T-helper 22 cell (primary cell): ENCODE measurements around the gene MYOZ3.

Experiments
- DNase-seq: peaks from one replicate; pipeline ENCODE4 v3.0.0-alpha.2; 2020; ENCODE audit warnings: low read depth

Gene MYOZ3

DNA sequence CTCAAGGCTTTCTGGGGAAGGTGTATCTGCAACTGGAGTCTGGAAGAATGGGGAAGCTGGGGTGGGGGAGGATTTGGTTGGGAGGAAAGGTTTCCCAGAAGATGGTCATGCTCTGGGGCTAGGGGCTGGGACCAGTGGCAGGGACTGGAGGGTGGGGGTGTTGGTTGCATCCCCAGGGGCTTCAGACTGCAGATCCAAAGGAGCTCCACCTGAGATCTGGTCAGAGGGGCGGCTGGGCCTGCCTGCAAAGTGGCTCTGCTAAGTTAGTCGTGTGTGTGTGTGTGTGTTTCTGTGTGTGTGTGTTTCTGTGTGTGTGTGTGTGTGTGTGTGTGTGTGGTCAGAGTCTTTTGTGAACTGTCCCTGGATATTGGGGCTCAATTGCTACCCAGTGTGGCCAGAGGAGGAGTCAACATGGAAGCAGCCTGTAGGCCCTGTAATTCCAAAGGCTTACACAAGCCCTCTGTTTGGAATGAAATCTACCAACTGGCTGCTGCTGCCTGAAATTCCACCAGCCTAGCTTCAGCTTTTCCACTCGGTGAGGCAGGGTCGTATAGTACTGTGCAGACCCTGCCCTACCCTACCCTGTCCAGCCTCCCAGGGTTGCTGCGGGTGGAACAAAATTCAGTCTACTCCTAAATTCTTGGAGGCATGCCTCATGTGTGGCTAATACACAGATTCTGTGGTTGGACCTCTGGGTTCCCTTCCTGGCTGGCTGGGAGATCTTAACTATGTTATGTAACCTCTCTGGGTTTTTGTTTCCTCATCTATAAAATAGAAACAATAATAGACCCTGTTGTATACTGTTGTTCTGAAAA is 33.1 kb upstream of the MYOZ3 start:
- no peak for DNase-seq

DNA sequence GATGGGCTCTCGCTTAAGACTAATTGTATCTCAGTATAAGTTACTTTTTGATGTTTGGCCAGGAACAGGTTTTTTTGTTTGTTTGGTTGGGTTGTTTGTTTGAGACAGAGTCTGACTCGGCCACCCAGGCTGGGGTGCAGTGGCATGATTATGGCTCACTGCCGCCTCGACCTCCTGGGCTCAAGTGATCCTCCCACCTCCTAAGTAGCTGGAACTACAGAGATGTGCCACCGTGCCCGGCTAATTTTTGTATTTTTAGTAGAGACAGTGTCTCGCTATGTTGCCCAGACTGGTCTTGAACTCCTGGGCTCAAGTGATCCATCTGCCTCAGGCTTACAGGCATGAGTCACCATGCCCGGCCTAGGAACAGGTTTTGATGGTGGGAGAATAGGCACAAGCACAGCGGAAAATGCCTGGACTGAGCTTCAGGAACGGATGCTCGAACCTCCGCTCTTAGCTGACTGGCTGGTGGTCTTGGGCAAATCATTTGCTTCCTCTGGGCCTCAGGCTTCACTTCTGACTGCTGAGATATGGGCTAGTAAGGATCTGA is 32.0 kb upstream of the MYOZ3 start:
- no peak for DNase-seq

DNA sequence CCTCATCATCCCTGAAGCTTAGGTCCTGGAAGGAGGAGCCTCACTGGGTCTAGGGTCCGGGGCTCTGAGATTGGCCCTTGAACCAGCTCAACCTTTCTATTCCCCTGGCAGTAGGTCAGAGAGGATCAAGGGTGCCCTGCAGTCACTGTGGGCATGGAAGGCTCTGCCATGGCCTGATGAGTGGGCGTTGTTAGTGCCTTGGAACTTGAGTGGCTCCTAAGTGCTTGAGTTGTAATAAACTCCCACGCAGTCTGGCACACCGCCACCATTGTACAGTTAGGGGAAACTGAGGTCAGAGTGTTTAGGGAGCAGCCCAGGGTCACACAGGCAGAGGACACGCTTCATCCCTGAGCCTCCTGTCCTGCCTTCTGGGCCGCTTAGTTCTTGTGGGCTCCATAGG is 31.0 kb upstream of the MYOZ3 start:
- no peak for DNase-seq

DNA sequence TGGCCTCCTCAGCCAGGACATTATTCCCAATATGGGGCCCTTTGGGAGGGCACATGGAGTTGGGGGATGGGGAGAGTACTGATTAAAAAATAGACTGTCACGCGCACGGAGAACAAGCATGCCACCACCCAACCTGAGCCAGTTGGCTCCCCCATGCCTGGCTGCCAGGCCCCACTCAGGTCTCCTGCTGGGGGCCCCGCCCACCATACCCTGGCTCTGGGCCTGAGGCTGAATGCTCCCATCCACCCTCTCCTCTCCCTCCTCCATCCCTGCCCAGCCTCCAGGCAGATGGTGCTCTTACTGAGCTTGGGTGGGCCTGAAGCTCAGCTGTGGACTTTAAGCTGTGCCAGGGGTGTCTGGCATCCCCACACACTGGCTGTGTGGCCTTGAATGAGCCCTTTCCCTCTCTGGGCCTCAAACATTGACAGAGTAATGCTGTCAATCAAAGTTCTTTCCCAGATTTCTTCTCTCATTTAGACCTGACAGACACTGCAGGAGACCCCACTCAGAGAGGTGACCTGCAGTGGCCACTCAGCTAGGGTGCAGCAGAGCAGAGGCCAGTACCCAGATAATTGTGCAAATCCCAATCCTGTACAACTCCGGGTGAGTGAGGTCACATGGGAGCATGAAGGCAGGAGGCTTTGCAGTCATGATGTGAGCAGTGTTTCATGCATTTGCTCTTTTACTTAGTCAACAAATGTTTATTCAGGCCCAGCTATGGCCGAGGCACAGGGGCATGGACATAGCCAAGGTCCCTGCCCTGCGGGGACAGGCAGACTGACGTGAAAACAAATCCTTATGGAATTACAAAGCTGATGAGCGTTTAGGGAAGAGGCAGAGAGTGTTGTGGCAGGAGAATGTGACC is 30.4 kb upstream of the MYOZ3 start:
- DNase-seq = no peak

DNA sequence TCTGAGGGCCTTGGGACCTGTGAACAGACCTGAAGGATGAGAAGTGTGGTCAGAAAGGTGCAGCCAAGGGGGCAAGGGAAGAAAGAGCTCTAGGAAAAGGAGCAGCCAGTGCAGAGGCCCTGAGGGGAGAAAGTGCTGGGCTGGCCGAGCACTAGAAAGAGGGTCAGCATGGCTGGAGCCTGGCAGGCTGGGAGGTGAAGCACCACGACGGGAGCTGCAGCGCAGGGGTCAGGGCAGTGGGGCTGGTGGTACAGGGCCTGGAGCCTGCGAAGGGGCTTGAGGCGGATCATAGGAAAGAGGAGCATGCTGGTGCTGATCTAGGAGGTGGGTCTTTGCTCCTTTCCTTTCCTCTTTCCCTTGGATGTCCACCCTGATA is 29.7 kb upstream of the MYOZ3 start:
- DNase-seq = no peak

DNA sequence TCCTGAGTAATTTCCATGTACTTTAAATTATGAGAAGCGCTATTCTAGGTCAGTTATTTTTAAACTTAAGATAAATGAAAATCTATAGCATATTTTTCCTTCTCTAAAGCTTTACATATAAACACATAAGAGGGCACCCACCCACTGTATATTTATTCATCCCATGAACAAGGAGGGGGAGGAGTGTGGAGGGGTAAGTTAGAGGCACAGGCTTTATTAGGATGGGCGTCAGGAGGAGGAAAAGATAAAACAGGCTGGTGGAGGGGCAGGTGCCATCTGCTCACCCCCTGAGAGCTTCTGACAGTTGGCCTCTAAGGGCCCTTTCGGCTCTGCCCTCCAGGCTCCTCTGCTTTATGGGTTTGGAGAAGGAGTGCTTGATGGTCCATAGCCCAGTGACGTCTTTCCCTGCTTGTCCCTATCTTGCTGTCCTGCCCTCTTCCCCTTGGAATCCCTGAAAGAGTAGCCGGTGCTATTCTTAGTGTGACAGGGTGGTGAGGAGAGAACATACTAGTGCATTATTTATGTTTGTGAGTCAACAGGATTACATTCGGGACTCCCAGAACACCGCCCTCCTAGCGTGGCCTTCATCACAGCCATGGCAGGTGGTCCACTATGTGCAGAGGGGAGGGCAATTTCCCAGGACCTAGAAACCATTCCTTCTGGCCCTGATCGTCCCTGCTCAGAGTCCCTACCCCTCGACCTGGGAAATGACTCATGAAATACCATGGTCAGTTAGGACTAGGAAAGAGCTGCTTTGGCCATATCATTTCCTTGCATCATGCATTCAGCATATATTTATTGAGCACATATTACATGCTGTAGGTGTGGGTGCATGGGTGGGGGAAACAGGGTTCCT is 28.5 kb upstream of the MYOZ3 start:
- DNase-seq = no peak

DNA sequence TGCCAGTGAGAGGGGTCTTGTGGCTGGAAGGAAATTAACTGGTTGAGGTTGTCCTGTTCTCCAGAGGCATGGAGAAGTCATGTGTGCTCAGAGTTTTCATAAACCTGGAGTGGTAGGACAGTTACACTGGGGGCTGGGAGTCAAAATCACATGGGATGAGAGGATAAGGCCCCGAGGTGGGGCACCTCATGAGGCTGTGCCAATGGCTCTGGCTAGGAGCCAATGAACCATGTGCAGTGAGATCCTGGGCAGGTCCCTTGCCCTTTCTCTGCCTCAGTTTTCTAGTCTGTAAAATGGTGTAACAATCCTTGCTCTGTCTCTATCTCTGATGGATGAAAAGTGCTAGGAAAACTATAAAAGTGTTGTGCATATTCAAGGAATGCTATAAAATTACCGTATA is 27.6 kb upstream of the MYOZ3 start:
- DNase-seq = no peak

DNA sequence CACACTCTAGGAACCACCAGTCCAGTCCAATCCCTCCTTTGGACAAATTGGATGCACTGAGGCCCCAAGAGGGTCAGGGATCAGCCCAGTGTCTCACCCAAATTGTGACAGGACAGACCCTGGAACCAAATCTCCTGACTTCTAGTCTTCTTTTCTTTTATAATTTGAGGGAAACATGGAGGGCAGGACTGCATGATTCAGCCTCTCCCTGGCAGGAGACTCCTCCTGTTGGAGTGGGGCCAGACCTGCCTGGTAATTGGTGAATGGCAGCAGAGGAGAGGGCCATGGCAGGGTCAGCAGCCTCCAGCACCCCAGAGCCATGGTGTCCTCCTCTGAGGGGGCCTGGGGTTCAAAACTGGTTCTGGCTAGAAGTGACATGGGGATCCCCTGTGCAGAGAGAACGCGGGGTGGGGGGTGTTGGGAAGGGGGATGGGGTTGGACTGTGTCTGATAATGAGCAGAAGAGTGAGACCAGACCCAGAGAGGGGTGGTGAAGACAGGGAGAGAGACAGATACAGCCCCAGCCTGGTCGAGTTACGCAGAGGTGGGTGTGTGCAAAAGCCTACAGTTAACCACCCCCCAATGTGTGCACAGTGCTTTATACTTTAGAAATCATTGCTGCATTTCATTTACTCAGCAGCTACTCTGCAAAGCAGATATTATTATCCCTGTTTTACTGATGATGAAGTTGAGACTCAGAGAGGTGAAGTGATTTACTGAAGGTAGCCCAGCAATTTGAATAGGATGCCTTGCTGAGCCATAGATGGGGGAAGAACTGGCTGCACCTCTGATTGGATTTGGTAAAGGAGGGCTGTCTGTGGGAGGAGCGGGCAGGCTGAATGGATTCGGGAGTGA is 24.4 kb upstream of the MYOZ3 start:
- DNase-seq = no peak

DNA sequence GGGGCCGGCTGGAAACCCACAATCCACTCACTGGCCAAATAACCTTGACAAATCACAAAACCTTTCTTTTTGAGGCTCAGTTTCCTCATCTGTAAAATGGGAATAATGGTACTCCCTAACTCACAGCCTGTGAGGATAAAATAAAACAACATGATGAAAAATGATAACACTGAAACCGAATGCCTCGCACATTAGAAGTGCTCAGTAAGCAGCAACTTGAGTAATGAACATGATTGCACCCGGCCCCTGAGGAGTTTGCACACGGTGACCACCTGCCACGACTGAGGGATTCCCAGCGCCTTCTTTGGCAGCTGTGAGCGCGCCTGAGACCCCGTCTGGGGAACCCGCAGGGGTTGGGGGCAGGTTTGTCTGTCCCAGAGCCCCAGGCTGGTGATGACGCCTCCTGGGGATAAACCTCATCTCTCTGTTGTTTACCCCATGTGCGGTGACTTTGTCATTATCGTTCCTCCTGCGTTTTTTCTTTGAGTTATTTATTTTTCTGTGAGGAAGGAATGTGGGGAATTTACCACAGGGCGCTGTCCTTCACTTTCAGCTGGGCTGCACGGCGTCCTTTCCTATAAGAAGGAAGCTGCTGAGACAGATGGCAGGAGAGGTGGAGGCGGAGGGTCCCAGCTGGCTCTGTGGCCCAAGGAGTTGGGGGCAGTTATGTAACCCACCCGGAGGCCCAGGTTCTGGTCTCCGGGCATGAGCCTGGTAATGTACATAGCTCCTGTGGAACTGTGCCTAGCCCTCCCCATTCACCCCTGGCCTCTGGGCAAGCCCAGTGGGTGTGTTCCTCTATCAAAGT is 23.6 kb upstream of the MYOZ3 start:
- no peak for DNase-seq

DNA sequence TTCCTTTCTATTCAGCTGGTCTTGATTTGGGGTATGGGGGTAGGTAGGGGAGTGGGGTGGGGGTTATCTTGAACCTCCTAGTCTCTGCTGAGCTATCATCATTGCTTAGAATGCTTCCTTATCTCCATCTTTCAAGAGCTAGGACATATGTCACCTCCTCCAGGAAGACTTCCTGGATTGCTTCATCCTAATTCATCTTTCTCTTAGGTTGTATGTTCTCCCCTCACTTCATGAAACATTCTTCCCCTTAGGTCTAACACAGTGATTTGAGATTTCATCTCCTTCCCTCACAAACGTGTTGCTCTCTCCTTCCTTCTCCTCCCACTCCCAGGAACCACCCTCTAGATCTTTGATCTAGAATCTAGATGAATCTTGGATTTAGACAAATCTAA is 23.0 kb upstream of the MYOZ3 start:
- DNase-seq = no peak

DNA sequence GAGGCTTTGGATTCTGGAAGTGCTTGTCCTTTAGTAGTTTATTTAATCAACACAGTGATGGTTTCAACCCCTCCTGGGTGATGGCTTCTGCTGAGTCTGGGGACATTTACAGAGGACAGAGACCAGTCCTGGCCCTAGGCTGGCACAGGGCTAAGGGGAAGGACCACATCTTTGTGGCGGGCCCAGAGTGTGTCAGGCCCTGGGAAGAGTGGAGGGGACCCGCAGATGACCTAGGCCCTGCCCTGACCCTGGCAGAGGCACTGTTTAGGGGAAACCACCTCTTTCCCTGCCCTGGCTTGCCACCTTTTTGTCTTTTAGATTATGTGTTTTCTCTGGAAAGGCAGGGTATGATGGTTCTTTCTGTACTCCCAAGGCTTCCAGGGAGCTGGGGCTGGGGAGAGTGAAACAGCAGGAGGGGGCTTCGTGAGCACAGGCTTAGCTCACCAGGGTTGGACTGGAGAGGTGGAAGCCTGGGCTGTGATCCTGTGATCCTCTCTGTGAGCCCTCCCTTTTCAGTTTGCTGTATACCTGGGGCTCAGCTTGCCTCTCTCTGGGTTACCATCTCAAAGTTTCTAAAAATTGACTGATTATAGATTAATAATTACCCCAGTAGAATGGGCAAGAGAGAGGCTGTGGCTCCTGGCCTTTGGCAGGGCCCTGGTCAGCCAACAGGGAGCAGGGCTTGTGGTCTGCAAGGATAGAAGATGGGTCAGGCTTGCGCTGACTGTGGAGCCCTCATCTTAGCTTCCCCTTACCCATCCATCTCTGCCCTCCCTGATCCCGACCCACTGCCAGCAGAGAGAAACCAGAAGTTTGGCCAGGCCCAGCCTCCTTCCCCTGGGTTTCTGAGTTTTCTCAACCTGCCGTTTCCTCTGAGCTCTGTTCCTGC is 22.3 kb upstream of the MYOZ3 start:
- DNase-seq = no peak

DNA sequence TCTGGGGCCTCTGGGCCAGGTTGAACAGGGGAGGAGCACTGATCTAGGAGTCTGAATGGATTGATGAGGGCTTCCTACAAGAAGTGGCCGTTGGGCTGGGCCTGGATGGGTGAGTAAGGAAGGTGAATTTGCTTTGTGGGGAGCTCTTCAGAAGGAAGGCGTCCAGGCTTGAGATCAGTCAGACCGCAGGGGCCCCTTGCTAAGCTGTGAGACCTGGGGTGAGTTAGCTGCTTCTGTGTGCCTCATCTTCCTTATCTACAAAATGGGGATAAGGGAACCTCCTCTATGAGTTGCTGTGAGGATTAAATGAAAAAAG is 21.7 kb upstream of the MYOZ3 start:
- DNase-seq = no peak

DNA sequence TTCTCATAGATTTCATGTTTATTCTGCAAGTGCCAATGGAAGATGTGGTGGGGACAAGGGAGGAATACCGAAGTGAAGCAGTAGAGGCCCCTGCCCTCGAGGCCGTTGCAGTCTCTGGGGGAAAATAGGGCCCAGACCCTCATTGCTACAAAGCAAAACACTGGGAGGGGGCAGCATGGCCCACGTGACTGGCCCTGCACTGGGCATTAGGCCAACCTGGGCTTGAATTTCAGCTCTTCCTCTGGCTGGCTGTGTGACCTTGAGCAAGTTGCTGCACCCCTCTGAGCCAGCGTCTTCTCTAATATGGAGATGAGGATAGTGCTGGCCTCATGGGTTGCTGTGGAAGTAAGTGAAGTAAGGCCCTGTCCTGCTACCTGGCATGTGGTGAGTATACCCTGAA is 21.3 kb upstream of the MYOZ3 start:
- no peak for DNase-seq

DNA sequence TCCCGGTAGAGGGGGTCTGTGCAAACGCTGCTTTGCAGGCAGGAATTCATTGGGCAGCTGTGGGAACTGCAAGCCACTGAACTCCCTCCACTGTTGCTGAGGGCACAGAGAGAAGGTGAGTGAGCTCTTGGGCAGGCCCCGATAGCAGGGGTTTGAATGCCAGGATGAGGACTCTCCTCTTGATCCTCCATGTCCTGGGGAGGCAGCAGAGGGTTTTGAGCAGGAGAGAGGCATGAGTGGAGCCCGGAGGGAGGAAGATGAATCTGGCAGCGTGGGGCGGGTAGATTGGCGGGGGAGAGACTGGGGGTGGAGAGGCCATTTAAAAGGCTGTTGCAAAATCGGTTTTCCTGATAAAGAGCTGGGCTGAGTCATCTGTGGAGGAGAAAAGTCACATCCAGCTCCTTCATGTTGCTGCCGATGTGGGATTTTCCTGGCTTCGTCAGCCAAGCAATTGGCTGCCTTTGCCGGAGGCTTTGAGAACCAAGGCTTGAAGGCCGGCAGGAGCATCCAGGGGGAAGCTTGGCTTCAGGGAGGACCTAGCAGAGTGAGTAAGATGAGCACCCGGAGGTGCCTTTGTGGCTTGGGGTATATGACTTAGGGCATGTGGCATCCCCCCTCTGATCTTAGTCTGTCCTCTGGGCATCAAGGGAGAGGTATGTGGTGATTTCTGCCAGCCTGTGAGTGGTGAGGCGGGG is 20.6 kb upstream of the MYOZ3 start, which contains the start of gene SYNPO:
SYNPO (plus strand) TSS at position 350 of the 695 bp plus-strand sequence. CDS start 7,616 bp downstream, outside the sequence.
- no peak for DNase-seq

DNA sequence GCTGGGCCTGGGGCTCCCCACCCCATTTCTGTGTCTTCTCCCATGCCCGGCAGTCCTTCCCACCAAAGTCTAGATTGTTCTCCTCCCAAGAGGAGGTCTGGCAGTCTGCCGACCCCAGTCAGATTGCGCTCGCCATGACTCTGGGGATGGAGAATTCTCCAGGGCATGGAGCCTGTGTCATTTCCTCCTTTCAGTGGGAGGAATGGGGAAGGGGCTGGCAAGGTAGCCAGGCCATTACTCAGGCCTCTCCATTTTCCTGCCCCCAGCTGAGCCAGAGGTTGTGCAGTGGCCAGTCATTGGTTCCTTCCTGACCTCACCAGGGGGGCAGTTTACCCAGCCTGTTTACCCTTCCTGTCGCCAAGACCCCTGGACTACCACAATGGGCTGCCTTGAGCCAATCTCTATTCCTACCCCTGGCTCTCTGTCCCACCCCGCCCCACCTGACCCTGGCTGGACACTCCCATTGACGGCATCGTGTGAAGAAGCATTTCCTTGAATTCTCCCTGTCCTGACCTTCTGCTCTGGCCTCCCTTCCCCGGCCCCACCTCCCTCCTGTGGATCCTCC is 20.0 kb upstream of the MYOZ3 start:
- no peak for DNase-seq

DNA sequence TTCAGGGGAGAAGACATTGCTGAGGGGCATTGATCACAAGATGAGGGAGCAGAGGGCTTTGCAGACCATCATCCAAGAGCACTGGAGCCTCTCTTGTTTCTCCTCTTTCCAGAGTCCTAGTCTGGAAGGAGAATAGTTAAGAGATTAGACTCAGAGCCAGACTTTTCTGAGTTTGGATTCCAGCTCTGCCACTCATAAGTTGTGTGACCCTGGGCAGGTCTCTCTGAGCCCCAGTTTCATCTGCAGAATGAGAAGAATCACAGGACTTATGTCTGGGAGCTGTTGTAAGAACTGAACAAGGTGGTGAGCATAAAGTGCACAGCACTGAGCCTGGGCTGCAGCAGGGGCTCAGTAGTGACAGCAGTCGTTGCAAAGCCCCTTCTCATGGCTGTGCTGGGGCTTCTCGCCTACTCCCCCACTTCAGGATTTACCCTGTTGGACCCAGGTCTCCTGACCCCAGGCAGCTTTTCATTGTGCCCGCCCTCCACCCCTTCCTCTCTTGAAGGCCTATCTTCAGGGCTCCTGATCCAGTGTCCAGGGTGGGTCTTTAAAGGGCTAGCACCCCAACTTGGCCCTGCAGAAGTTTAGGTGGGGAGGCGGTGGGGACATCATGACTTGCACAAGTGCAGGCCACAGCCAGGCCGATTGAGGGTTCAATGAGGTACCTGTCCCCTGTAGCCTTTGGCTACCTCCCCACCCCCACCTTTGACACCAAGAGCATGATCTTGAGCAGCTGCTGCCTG is 19.1 kb upstream of the MYOZ3 start:
- DNase-seq = no peak

DNA sequence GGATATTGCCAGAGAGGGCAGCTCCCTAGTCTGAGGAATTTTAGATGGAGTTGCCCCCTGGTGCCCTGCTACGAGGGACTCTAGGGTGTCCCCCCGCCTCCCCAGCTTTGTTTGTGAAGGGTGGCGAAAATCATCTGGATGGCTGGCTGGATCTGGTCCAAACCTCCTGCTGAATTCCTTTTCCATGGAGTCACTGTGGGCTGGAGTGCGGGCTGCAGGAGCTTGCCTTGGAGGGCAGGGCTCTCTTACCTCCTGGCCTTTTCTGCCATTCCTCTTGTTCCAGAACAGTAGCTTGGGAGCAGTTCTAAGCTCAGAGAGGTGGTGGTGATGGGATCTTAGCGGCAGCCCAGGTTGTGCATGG is 18.5 kb upstream of the MYOZ3 start:
- no peak for DNase-seq
